NOMO-1 treated with DMSO at 0.1 percent for 48 hours (cell line): ENCODE measurements around the gene FUT9.

Experiments used
- DNase-seq: peaks from one replicate; lab custom pipeline; 2025; ENCODE audit not compliant: unreplicated experiment; lab: John Stamatoyannopoulos, UW

The FUT9 gene

GRCh38 chr6:96015518-96016333, at the start of gene FUT9:
Gene FUT9 (plus strand): TSS chr6:96015974. CDS start chr6:96203156, 187,182 bp downstream.
- no peak for DNase-seq

GRCh38 chr6:95967594-95967993, 48.2 kb upstream of the FUT9 start:
- no peak for DNase-seq

GRCh38 chr6:95973976-95974375, 41.8 kb upstream of the FUT9 start:
- no peak for DNase-seq

GRCh38 chr6:95978230-95978629, 37.5 kb upstream of the FUT9 start:
- DNase-seq, result no peak

- DNase-seq, result no peak
Observed at GRCh38 chr6:95991906-95992305, 23.9 kb upstream of the FUT9 start.

- no peak for DNase-seq
Observed at GRCh38 chr6:95994151-95994550, 21.6 kb upstream of the FUT9 start.

- no peak for DNase-seq
Observed at GRCh38 chr6:95998133-95998532, 17.6 kb upstream of the FUT9 start.

- DNase-seq, result no peak
Observed at GRCh38 chr6:96001891-96002575, 13.7 kb upstream of the FUT9 start.

- no peak for DNase-seq
Observed at GRCh38 chr6:96002576-96002910, 13.2 kb upstream of the FUT9 start.

- no peak for DNase-seq
Observed at GRCh38 chr6:96002912-96003311, 12.9 kb upstream of the FUT9 start.

GRCh38 chr6:96007663-96008062, 8.1 kb upstream of the FUT9 start:
- no peak for DNase-seq

- no peak for DNase-seq
Observed at GRCh38 chr6:96013531-96013930, 2.2 kb upstream of the FUT9 start.

GRCh38 chr6:96014846-96015517, 792 bp upstream of the FUT9 start:
- no peak for DNase-seq

GRCh38 chr6:96016334-96017069, 728 bp downstream of the FUT9 start:
- no peak for DNase-seq

- DNase-seq, result no peak
Observed at GRCh38 chr6:96017070-96017359, 1.2 kb downstream of the FUT9 start.

- no peak for DNase-seq
Observed at GRCh38 chr6:96022225-96022624, 6.5 kb downstream of the FUT9 start.

- no peak for DNase-seq
Observed at GRCh38 chr6:96032661-96033060, 16.9 kb downstream of the FUT9 start.

- DNase-seq, result no peak
Observed at GRCh38 chr6:96051555-96051954, 35.8 kb downstream of the FUT9 start.

GRCh38 chr6:96058082-96058481, 42.3 kb downstream of the FUT9 start:
- DNase-seq, result no peak

GRCh38 chr6:96059586-96059985, 43.8 kb downstream of the FUT9 start:
- DNase-seq, result no peak

GRCh38 chr6:96060249-96060648, 44.5 kb downstream of the FUT9 start:
- no peak for DNase-seq

GRCh38 chr6:96065213-96065612, 49.4 kb downstream of the FUT9 start:
- no peak for DNase-seq
